Right renal cortex interstitium (tissue), 3 donors: ENCODE results near the gene CNTNAP2. TPM values are rescaled to one million over a fixed set of nuclear protein-coding genes. Genes with fewer than 3 reads are reported as not detected.
A peak's percentile ranks its signal among the peaks of the same experiment; 100 is the strongest.
"Not testable (repeated sequence)": the region's sequence is repeated elsewhere in the genome, so short reads cannot be mapped to it uniquely, and the experiment has no call there.

Experiments used
- DNase-seq, 3 donors: peaks; one replicate each; pipeline ENCODE4 v3.0.0-alpha.2; 2013; ENCODE audit warnings: low read depth in 3 of 3, low spot score in 2 of 3
- polyA plus RNA-seq, 3 donors: library from polyadenylated mRNA; unstranded; fragments of 120-200 nt; gene quantifications; one replicate each; pipeline ENCODE4 v1.2.1, GENCODE V29; 2013; ENCODE audit not compliant: insufficient read length in 3 of 3

CNTNAP2 gene
- polyA plus RNA-seq, 3 donors: 21.2 to 29.0 (median 25.8) TPM

DNA sequence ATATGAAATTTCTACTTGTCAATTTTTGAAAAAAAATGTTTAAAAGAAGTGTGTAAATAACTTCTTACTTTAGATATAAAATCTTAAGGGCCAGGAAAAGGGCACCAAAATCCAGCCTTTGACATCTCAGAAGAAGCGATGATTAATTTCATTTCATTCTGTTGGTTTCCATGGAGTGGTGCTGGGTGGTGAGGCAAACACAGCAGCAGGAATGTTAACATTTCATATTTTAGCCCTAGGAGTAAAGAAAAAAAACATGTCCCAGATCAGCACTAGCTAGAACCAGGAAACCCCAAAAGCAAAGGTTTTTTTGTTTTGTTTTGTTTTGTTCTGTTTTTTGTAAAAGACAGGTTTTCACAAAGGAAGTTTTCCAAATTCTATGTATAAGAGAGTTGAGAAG is 2175.2 kb downstream of the CNTNAP2 start:
- no peak for DNase-seq

DNA sequence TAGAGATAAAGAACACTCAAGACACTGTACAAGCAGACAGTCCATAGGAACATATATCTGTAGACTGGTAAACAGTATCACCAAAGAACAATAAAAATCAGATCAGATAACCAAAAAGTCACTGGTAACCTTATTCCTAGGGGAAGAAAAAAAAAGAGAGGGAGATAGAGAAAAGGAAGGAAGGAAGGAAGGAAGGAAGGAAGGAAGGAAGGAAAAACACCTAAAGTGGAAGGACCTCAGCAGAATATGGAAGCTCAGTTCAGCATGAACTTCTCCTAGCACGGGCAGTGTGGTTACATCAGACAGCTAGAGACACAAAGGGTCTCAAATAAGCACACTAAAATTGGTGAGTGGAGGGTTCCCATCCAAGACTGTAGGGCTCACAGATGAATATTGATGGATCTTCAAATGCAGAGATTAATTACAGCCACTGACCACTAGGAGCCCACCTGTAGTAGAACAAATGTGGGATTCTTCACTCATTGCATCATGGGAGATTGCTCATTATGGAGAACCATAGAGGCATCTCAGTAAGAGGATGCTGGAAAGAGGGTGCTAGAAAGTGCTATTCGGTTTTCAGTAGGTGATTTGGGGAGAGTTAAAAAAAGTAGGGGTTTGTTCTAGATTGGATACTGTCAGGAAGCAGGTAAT is 2180.5 kb downstream of the CNTNAP2 start:
- no peak for DNase-seq

DNA sequence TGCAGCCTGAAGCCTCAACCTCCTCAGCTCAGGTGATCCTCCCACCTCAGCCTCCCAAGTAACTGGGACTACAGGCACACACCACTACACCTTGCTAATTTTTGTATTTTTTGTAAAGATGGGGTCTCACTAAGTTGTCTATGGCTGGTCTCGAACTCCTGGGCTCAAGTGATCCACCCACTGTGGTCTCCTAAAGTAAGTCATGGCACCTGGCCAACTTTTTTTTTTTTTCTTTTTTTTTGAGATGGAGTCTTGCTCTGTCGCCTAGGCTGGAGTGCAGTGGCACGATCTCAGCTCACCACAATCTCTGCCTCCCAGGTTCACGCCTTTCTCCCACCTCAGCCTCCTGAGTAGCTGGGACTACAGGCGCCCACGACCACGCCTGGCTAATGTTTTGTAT is 2182.2 kb downstream of the CNTNAP2 start:
- not testable (repeated sequence) for DNase-seq

DNA sequence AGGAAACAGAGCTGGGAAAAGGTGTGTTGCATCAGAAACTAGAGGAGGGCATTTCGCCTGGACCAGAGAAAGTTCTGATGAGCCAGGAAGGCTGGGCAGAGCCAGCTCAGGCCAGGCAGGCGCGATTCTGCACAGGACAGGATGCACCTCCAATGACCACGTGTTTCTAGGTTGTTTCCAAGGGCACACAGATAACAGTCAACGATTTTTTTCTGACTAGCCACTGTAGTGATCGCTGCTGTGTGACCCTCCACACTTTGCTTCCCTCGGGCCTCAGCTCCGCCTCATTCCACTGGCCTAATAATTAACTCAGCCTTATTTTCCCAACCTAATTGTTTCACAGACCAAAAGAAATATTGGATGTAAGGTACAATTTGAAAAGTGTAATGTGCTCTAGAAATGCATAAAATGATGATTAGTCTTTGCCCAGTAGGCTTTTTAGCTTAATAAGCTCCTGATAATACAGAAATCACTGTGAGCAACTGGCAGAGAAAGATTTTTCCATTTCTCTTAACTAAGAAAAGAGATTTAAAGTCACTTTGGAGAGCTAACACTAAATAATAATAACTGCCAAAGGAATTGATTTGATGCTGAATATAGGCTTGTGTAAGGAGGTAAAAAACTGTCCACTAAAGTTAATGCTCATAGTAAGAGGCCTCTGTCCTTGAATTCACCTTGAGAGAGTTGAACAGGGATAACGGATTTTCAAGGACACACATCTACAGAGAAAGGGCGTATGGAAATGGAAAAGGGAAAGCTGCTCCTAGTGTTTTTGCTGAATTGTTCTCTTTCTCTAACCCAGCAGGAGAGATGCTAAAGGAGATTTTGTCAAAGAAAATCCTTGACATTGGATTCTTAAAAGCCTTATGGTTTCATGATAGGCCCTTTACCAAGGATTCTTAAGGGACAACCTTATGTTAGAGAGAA is 2183.0 kb downstream of the CNTNAP2 start:
- DNase-seq: peak in 1 of 3 donors; percentile 41

DNA sequence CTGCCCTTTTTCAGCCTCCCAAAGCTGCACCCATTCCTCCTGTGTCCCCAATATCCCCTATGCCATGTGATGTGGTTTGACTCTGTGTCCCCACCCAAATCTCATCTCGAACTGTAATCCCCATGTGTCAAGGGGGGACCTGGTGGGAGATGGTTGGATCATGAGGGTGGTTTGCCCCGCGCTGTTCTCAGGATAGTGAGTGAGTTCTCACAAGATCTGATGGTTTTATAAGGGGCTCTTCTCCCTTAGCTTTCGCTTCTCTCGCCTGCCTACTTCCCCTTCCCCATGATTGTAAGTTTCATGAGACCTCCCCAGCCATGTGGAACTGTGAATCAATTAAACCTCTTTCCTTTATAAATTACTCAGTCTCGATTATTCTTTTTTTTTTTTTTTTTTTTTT is 2185.8 kb downstream of the CNTNAP2 start:
- DNase-seq: not testable (repeated sequence)

DNA sequence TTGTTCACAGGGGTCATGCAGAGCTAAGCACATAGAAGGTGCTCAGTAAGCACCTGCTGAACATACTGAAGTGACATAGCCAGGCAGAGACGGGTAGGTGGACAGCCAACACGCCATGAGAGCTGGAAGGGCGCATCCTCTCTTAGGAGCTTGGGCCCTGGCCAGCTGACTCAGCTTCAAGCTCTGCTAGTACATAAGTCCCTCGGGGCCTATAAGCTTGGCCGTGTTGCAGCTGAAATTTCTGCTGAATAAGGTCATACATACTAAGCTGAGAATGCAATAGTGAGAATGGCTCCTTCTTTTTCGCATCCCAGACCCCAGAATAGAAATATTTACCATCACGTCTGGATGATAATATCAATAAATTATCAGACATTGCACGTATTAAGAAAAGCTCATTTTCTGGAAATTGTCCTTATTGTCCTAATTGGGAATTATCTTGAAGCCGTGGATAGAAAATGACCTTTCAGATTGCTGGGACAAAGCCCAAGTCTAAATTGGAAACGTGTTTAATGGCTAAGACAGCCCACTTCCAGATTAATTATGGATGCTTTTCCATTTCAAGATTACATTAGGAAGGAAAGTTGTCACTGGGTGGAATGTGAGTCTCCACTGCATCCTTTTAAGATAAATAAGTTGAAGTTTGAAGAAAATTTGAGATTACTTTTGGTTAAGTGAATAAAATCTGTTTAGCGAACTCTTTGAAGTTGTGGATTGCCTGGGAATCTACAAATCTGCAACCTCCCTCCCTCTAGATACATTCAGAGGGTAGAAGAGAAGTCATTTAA is 2186.9 kb downstream of the CNTNAP2 start:
- no peak for DNase-seq

DNA sequence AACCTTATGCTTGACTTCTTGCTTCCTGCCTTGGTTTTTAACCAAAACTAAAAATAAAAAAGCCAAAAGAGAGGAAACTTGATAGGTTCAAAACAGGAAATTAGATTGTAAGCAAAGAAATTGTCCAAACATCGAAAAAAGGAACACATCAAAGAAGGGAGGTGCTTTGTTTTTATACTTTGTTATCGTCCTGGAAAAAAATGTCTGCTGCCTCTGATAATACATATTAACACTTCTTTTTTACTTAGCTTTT is 2187.4 kb downstream of the CNTNAP2 start:
- no peak for DNase-seq

DNA sequence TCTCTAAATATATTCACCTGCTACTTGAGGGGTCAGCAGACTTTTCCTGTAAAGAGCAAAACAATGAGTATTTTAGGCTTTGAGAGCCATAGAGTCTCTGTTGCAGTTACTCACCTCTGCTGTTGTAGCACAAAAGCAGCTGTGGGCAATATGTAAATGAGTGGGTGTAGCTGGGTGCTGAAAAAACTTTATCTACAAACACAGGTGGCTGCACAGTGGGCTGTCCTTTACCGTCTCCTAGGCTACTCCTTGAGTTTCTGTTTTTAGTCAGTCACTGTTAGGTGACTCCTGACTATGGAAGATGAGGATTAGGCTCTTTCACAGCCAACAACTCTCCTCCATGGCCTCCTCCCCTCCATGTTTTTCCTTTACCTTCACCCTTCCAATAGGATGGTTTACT is 2187.9 kb downstream of the CNTNAP2 start:
- no peak for DNase-seq

DNA sequence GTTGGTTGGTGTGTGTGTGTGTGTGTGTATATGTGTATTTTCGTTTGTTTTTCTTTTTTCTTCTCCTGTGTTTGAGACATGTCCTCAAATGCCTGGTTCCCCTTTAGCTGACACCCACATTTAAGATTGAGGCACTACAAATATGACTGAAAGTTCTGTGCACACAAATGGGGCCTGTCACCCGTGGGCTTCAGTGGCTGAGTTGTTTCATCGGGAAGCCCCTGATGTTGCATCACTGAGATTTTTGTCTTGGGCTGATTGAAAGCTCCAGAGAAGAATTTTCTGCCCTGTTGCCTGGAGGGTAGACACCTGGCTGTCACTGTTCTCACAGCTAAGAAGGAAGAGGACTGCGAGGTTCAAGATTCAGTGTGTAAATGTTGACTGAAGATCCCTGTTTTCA is 2190.2 kb downstream of the CNTNAP2 start:
- DNase-seq: no peak

DNA sequence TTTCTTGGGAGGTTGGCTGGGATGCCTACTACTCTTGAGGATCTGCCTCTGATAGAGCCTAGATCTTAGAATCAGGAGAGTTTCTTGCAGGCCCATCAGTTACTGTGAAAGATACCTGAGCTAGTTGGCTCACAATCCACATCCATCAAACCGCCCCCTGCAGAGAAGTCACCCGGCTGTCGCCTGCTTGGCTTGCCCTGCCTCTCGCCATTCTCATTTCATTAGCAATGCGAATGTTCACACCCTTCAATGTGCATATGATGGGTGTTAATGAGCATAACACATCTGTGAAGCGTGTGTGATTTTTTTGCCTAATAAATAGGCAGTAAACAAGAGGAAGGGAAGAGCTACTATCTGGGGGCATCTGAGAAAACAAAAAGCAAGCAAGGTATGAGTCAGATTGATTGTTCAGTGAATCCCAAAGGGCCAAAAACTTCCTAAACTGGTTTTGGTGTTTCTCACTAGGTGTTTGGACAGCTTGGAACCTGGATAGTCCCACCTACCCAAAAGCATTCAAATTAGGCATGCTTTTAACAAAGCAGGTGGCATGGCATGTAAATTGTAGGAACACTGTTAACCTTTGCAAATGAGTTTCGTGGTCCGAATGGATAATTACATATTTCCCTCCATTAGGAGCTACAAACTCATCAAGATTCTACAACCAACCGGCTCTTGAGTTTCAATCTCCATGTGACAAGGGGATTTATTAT is 2201.7 kb downstream of the CNTNAP2 start:
- DNase-seq: no peak

DNA sequence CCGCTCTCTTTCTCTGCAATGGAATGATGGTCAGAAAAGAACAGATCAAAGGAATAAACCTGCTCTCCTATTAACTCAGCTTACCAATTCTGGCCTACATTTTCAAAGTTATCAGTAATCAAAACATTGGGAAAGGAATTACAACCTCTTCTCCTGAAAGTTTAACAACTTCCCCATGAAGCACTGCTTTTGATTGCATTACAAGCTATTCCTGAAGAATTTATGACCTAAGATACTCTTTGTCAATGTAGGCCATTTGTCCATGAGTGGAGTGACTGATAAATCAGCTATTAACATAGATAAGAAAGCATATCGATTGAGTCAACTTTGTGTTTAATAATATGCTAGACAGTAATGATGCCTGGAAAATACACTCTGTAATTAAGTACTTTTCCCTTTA is 2202.2 kb downstream of the CNTNAP2 start:
- DNase-seq: no peak

DNA sequence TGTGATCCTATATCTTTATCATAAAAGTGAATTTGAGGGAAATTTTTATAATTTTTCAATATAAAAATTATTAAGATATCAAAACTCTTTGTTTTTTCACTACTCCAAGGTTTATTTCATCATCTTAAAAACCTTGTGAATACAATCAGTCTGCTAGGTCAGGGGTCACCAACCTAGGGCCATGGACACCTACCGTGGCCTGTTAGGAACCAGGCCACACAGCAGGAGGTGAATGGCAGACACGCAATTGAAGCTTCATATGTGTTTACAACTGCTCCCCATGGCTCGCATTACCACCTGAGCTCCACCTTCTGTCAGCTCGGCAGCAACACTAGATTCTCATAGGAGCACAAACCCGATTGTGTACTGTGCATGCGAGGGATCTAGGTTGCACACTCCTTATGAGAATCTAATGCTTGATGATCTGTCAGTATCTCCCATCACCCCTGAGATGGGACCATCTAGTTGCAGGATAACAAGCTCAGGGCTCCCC is 2202.8 kb downstream of the CNTNAP2 start:
- DNase-seq: no peak

DNA sequence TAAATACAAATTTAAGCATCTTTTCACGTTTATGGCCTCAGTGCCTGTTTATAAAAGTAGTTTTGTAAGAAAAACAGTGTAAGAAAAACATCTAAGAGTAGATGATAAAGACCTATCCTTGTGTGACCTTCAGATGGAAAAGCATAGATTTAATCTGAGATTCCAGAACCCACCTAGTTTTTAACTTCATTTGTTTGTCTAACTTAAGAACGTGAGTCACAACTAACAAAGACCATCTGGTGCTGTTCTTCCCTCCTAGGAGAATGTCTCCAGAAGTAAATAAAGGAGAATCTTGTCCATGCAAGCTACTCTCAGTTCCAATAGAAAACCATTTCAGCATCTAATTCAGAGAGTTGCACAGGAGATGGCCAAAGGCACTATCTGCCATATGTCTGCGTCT is 2208.6 kb downstream of the CNTNAP2 start:
- no peak for DNase-seq

DNA sequence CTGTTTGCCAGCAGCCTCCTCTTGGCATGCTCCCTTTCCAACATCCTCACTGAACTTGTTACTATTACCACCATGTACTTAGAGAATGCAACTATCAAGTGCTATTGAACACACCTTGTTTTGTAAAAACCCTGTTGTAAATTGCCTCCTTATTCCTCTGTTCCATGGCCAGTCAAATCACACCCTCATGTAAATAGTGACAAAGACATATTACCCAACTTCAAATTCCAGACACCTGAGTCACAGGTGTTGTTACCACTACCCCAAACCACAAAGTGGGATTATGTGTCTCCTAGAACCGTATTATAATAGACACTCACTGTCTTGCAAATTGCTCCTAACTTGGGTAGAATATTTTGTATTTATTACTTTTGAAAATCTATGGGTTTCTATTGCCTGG is 2210.8 kb downstream of the CNTNAP2 start:
- no peak for DNase-seq

DNA sequence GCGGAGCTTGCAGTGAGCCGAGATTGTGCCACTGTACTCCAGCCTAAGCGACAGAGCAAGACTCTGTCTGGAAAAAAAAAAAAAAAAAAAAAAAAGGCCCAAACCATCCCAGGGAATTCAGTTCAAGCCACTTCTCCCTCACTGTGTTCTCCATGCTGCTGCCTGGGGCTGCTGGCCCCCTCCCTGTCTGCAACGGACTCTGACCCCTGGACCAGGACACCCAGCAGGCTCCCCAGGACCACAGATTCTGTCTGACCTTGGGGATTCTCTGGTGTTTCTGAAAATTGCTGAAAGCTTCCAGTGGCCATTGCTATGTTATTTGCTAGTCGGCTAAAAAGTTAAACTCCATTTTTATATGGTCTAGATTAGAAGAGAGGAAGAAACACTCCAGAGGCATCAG is 2212.3 kb downstream of the CNTNAP2 start:
- DNase-seq: no peak

DNA sequence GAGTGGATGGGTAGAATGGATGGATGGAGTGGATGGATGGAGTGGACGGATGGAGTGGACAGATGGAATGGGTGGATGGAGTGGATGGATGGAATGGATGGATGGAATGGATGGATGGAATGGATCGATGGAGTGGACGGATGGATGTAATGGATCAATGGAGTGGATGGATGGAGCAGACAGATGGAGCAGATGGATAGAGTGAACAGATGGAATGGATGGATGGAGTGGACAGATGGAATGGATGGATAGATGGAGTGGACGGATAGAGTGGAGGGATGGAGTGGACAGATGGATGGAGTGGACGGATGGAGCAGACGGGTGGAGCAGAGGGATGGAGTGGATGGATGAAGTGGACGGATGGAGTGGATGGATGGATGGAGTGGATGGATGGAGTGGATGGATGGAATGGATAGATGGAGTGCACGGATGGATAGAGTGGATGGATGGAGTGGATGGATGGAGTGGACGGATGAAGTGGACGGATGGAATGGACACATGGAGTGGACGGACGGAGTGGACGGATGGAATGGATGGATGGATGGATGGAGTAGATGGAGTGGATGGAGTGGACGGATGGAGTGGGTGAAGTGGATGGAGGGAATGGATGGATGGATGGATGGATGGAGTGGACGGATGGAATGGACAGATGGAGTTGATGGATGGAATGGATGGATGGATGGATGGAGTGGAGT is 2213.7 kb downstream of the CNTNAP2 start:
- no peak for DNase-seq

DNA sequence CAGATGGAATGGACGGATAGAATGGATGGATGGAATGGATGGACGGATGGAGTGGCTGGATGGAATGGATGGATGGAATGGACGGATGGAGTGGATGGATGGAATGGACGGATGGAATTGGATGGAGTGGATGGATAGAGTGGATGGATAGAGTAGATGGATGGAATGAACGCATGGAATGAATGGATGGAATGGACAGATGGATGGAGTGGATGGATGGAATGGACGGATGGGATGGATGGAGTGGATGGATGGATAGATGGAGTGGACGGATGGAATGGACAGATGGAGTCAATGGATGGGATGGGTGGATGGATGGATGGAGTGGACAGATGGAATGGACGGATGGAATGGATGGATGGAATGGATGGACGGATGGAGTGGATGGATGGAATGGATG is 2214.2 kb downstream of the CNTNAP2 start:
- DNase-seq: no peak

DNA sequence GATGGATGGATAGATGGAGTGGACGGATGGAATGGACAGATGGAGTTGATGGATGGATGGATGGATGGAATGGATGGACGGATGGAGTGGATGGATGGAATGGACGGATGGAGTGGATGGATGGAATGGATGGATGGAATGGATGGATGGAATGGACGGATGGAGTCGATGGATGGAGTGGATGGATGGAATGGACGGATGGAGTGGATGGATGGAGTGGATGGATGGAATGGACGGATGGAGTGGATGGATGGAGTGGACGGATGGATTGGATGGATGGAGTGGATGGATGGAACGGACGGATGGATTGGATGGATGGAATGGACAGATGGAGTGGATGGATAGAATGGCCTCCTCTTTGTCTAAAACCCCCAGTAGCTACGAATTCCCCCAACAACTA is 2214.9 kb downstream of the CNTNAP2 start:
- DNase-seq: not testable (repeated sequence)

DNA sequence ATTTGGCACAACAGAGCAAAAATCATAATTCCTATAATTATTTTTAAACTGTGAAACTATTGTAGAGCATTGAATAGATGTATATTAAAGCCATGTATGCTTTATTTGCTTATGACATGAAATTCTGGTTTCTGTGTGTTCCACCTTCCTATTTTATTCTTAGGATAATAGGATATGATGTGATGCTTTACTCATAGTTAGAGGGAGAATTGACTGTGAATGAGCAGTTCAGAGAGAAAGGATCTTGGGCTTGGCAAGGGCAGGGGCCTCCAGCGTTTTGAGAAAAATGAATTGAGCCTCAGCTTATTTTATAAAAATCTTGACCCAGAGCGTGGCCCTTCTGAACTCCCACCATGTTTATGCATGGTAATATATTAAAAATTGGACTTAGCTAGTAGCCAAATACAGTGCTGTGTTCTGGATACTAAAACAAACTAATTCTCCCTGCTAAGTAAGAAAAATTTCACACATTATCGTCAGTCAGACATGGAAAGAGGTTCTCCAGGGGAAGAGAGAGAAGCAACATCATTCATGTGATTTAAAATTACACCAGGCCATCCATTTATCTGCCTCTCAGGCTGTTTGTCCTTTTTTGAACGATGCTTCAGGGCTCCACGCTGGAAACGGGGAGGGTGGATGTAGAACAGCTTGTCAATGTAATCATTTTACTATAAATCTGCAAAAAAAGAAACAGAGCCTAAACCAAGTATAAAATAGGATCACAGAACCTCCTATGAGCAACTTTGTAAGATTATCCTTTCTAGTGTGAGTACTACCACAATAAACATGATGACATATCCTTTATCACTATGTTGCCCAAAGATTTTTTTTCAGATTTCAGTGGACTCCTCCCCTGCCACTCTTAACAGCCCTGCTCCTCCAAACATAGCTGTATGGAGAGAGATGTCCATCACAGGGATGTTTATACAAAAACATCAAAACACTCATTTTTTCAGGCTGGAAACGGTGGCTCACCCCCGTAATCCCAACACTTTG is 2215.9 kb downstream of the CNTNAP2 start:
- DNase-seq: no peak
